Immature natural killer cell (primary cell): ENCODE results near the gene MTCL1. TPM values are rescaled to one million over a fixed set of nuclear protein-coding genes. Genes with fewer than 3 reads are reported as not detected.

Experiments
- polyA plus RNA-seq, 3 donors: library from polyadenylated mRNA; unstranded; fragments of 300-500 nt; fragmentation: Illumina TruSeq; gene quantifications; one replicate each; pipeline ENCODE4 v1.2.3, GENCODE V29; 2021

Gene MTCL1
- polyA plus RNA-seq, 3 donors from 2014 or later: not detected

Other genes starting within 250 kb of the MTCL1 start
- gene RAB12, start 96.1 kb upstream of the MTCL1 start, polyA plus RNA-seq: under 1 TPM in 1 of 3 donors, not detected in 2; 0.10 TPM